ENCODE results near the gene SFTA2.
A peak's percentile ranks its signal among the peaks of the same experiment; 100 is the strongest.

Gene SFTA2

GRCh38 chr6:30937265-30937664 lies 5.3 kb upstream of the SFTA2 start:
- TF ChIP-seq ZNF837 (tag by site-specific recombination; IDR thresholded peaks at IDR 0.05) (no peak), ZNF211 (tag by site-specific recombination; IDR thresholded peaks at IDR 0.05; ENCODE audit: low read depth) (no peak), ZNF354C (tag by site-specific recombination; IDR thresholded peaks at IDR 0.05; ENCODE audit: borderline replicate concordance, low read depth) (no peak), ZNF37A (tag by site-specific recombination; IDR thresholded peaks at IDR 0.05) (no peak), OSR2 (tag by site-specific recombination; IDR thresholded peaks at IDR 0.05) (no peak), ZNF121 (tag by site-specific recombination; IDR thresholded peaks at IDR 0.05) (no peak), ZBTB20 (tag by site-specific recombination; IDR thresholded peaks at IDR 0.05) (no peak), KLF16 (tag by site-specific recombination; IDR thresholded peaks at IDR 0.05) (no peak)
- TF ChIP-seq, protein P1, sequence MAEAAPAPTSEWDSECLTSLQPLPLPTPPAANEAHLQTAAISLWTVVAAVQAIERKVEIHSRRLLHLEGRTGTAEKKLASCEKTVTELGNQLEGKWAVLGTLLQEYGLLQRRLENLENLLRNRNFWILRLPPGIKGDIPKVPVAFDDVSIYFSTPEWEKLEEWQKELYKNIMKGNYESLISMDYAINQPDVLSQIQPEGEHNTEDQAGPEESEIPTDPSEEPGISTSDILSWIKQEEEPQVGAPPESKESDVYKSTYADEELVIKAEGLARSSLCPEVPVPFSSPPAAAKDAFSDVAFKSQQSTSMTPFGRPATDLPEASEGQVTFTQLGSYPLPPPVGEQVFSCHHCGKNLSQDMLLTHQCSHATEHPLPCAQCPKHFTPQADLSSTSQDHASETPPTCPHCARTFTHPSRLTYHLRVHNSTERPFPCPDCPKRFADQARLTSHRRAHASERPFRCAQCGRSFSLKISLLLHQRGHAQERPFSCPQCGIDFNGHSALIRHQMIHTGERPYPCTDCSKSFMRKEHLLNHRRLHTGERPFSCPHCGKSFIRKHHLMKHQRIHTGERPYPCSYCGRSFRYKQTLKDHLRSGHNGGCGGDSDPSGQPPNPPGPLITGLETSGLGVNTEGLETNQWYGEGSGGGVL (tag by site-specific recombination; IDR thresholded peaks at IDR 0.05), result no peak
- no peak overlapping the region for H3K27ac ChIP-seq (ENCODE audit: extremely low read depth, low read depth, low read length)
- H3K4me1 ChIP-seq (ENCODE audit: control insufficient read depth, insufficient read depth, low read length), result no peaks in the 10 kb centered on the region
- no peaks in the 10 kb centered on the region for H3K36me3 ChIP-seq (ENCODE audit: control insufficient read depth in 2 of 2, insufficient read depth in 1 of 2, low read length in 2 of 2)
- no peaks in the 10 kb centered on the region for H3K9me3 ChIP-seq (ENCODE audit: control insufficient read depth, insufficient read depth, low read depth, low read length)
- ChIA-PET CTCF (no interaction called here), POLR2A (no interaction called here)
- no peak overlapping the region for H3K4me3 ChIP-seq (ENCODE audit: low read depth, low read length)

- no peak overlapping the region for H3K4me3 ChIP-seq (ENCODE audit: low read depth, low read length)
- CTCF ChIA-PET, result interaction anchor here (0.8 to 1.7 kb wide), 6 partner anchors 9 to 152 kb away, joined by 3 to 5 read pairs (median 4); no protein-coding TSS in a partner anchor
- no peak for TF ChIP-seq ZNF423 (tag by site-specific recombination; IDR thresholded peaks at IDR 0.05)
- TF ChIP-seq ZNF10 (tag by site-specific recombination; IDR thresholded peaks at IDR 0.05), result 0 out of 2 replicates have a peak, but pooled peaks have one; percentile 43
- no peak overlapping the region for H3K27ac ChIP-seq (ENCODE audit: extremely low read depth, low read depth, low read length)
- POLR2A ChIA-PET, result interaction anchor here (0.7 kb wide), 1 partner anchor 145 kb away, joined by 3 read pairs; no protein-coding TSS in a partner anchor
- no peaks in the 10 kb centered on the region for H3K36me3 ChIP-seq (ENCODE audit: control insufficient read depth in 2 of 2, insufficient read depth in 1 of 2, low read length in 2 of 2)
- H3K4me1 ChIP-seq (ENCODE audit: control insufficient read depth, insufficient read depth, low read length), result no peaks in the 10 kb centered on the region
- no peaks in the 10 kb centered on the region for H3K9me3 ChIP-seq (ENCODE audit: control insufficient read depth, insufficient read depth, low read depth, low read length)
These were observed 3.0 kb upstream of the SFTA2 start for GRCh38 chr6:30935018-30935417.

GRCh38 chr6:30932665-30933365 lies 845 bp upstream of the SFTA2 start:
- peaks cover 0 to 7% of the 10 kb centered on the region in 2 experiments; a peak in 1 of 3 replicates for H3K36me3 ChIP-seq (ENCODE audit: control insufficient read depth in 2 of 2, insufficient read depth in 1 of 2, low read length in 2 of 2)
- POLR2A ChIA-PET, result no interaction called here
- H3K9me3 ChIP-seq (ENCODE audit: control insufficient read depth, insufficient read depth, low read depth, low read length), result no peaks in the 10 kb centered on the region
- TF ChIP-seq ZNF768 (tag by site-specific recombination; IDR thresholded peaks at IDR 0.05) (peak; percentile 26; the same call in 1 of the 2 replicates), ZSCAN16 (tag by site-specific recombination; IDR thresholded peaks at IDR 0.05) (no peak)
- no peak overlapping the region for H3K4me3 ChIP-seq (ENCODE audit: low read depth, low read length)
- H3K27ac ChIP-seq (ENCODE audit: extremely low read depth, low read depth, low read length), result no peak overlapping the region
- CTCF ChIA-PET, result no interaction called here
- no peaks in the 10 kb centered on the region for H3K4me1 ChIP-seq (ENCODE audit: control insufficient read depth, insufficient read depth, low read length)

DNA sequence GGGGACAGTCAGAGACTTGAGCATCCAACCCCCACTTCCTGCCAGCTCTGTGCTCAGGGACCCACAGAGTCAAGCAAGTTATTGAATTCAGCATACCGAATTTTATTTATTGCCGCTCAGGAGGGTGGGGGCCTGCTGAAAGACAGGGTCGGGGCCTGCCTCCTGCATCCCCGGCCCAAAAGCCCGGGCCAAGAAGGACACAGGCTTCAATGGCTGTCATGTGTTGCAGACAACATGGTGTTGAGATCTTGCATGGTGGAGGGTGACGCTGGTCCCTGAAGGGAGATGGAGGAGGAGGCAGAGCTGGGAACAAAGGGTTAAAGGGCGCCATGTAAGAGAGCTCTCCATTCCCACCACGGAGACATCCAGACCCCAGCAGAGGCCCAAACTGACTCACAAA lies 698 bp downstream of the SFTA2 start:
- no peaks in the 10 kb centered on the region for H3K9me3 ChIP-seq (ENCODE audit: control insufficient read depth, insufficient read depth, low read depth, low read length)
- no peaks in the 10 kb centered on the region for H3K4me1 ChIP-seq (ENCODE audit: control insufficient read depth, insufficient read depth, low read length)
- H3K36me3 ChIP-seq (ENCODE audit: control insufficient read depth in 2 of 2, insufficient read depth in 1 of 2, low read length in 2 of 2), result peaks cover 8 to 19% of the 10 kb centered on the region in 2 experiments; a peak in 2 of 3 replicates
- no peak overlapping the region for H3K4me3 ChIP-seq (ENCODE audit: low read depth, low read length)
- CTCF ChIA-PET, result interaction anchor here (0.8 to 1.3 kb wide), 3 partner anchors 24 to 156 kb away, joined by 3 to 7 read pairs (median 6); no protein-coding TSS in a partner anchor
- POLR2A ChIA-PET, result no interaction called here
- no peak overlapping the region for H3K27ac ChIP-seq (ENCODE audit: extremely low read depth, low read depth, low read length)
- TF ChIP-seq ZNF138 (tag by site-specific recombination; IDR thresholded peaks at IDR 0.05; ENCODE audit: borderline replicate concordance) (no peak), ZNF654 (tag by site-specific recombination; IDR thresholded peaks at IDR 0.05; ENCODE audit: low read depth) (no peak), ZNF785 (tag by site-specific recombination; IDR thresholded peaks at IDR 0.05) (no peak), ZNF211 (tag by site-specific recombination; IDR thresholded peaks at IDR 0.05; ENCODE audit: low read depth) (no peak), FEZF1 (tag by site-specific recombination; IDR thresholded peaks at IDR 0.05) (no peak), ZBTB20 (tag by site-specific recombination; IDR thresholded peaks at IDR 0.05) (no peak)

Measured in HEK293 (cell line).